Thymus (tissue), 11 donors: ENCODE data around the gene ACY1. TPM values are rescaled to one million over a fixed set of nuclear protein-coding genes. Genes with fewer than 3 reads are reported as not detected.

Source experiments
- DNase-seq, 9 donors: peaks; one replicate each; pipeline ENCODE4 v3.0.0-alpha.2; 2013; ENCODE audit warnings: low spot score in 9 of 9, low read depth in 6 of 9, missing footprints in 1 of 9
- H3K27ac ChIP-seq, 2 donors: one replicate each; pipeline ENCODE4 v1.5.1; 2013; ENCODE audit warnings: control low read depth in 1 of 2, low read depth in 1 of 2, low read length in 1 of 2, mild to moderate bottlenecking in 1 of 2, moderate library complexity in 1 of 2
- H3K27me3 ChIP-seq, 2 donors: one replicate each; pipeline ENCODE4 v1.5.1; 2013; ENCODE audit warnings: low read length in 1 of 2; ENCODE audit not compliant: control insufficient read depth in 2 of 2, insufficient read depth in 1 of 2
- H3K36me3 ChIP-seq, 2 donors: one replicate each; pipeline ENCODE4 v1.5.1; 2013; ENCODE audit warnings: low read length in 1 of 2, mild to moderate bottlenecking in 1 of 2, moderate library complexity in 1 of 2; ENCODE audit not compliant: control insufficient read depth in 2 of 2, insufficient read depth in 2 of 2
- H3K4me1 ChIP-seq, 2 donors: one replicate each; pipeline ENCODE4 v1.5.1; 2013; ENCODE audit warnings: low read length in 2 of 2; ENCODE audit not compliant: control insufficient read depth in 2 of 2, insufficient read depth in 2 of 2
- H3K4me3 ChIP-seq, 2 donors: one replicate each; pipeline ENCODE4 v1.5.1; 2013; ENCODE audit warnings: low read length in 2 of 2, control low read depth in 1 of 2, mild to moderate bottlenecking in 1 of 2
- H3K9me3 ChIP-seq, 2 donors: one replicate each; pipeline ENCODE4 v1.5.1; 2013; ENCODE audit warnings: low read length in 1 of 2, mild to moderate bottlenecking in 1 of 2; ENCODE audit not compliant: control insufficient read depth in 2 of 2, insufficient read depth in 1 of 2
- WGBS: extraction: QIAGEN DNeasy Blood & Tissue Kit; methylation state at CpG from one replicate; pipeline ENCODE4 v1.1.7; 2013; 5-methylcytosine and 5-hydroxymethylcytosine counted together
- polyA plus RNA-seq: library from polyadenylated mRNA; stranded (reverse); fragments of 200-250 nt; gene quantifications from one replicate; pipeline ENCODE4 v1.2.3, GENCODE V29; 2013
- total RNA-seq: library from RNA; stranded (reverse); fragments of 120-200 nt; gene quantifications from one replicate; pipeline ENCODE4 v1.2.4, GENCODE V29; 2013
- donor health status: healthy.

Gene ACY1
- total and polyA plus RNA-seq, 2 donors = 11.2 to 17.6 TPM

- Histone ChIP-seq H3K9me3 (no peaks in the 10 kb centered on the region), H3K4me3 (peak within 1 kb of the TSS; percentile 29 to 57), H3K27ac (peak within 1 kb of the TSS in 1 of 2 donors; percentile 74), H3K36me3 (no peaks in the 10 kb centered on the region), H3K4me1 (peaks cover 28 to 39% of the 10 kb centered on the region in 2 donors), H3K27me3 (peaks cover 11 to 63% of the 10 kb centered on the region in 2 donors)
- no peak for DNase-seq
- 2% methylated on average over 89 of the region's 90 CpGs for WGBS
Measured at GRCh38 chr3:51967384-51968169, 15.8 kb upstream of the ACY1 start, which contains the start of gene PCBP4. Gene PCBP4 (minus strand): TSS chr3:51967454. CDS start chr3:51961240, 6,214 bp downstream.

DNA sequence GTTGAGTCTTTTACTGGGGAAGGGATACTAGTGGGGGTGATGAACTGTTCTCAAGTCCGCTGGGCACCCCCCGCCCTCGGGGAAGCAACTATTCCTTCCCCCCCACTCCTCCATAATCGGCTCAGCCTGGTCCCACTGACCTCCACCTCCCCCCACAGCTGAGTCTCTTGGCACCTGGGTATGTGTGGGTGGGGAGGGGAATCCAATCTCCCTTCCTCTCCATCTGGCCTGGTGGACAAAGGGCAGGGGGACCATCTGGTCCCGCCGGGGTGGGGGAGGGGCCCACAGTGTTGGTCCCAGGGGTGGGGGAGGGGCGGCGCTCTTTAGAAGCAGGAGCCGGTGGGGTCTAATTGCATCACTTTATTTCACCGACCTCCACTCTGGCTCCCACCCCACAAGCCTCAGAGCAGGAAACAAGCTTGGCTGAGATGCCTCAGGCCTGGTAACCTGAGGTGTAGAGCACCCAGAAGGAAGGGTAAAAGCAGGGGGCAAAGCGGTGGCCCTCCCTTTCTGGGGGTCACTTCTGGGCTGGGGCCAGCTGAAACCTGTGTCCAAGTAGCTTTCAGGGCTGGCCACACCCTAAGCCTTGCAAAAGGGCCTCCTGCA, 15.1 kb upstream of the ACY1 start:
- peaks cover 28 to 41% of the 10 kb centered on the region in 2 donors for H3K4me1 ChIP-seq
- no peak for DNase-seq
- H3K27me3 ChIP-seq = peaks cover 11 to 56% of the 10 kb centered on the region in 2 donors
- H3K27ac ChIP-seq = no peak overlapping the region
- peak overlapping the region; percentile 29 to 57 for H3K4me3 ChIP-seq
- no peaks in the 10 kb centered on the region for H3K36me3 ChIP-seq
- 33% methylated on average over 11 of the region's 11 CpGs for WGBS
- H3K9me3 ChIP-seq = no peaks in the 10 kb centered on the region

DNA sequence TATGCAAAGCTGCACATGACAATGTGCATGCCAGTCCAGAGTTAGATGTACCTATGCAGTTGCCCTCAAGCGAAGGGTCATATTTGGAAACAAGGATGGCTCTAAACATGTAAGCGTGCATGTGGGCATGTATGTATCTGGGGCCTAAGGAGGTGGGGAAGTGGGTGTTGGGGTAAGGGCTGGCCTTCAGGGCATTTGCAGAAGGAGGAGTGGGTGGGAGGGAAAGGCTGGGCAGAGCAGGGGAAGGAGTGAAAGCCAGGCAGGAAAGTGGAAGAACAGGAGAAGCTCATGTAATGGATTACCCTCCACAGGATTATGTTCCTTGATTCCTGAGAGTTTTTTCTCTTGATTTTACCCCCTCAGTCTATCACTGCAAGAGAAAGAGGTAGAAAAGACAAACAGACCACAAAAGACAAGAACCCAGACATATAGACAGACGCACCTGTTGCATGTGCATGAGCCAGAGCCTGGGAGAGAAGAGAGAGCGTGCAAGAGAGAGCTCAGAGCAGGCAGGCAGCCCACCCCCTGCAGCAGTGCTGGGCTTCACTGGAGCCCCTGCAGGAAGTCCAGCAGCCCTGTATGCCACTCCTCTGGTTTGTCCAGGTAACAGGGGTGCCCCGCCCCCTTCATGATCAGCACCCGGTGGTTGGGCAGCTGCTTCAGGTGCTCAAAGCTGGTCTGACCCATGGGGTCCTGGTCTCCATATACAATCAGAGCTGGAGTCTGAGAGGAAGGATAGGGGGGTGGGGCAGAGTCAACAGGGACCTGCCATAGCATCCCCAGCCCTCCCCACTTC, 14.3 kb upstream of the ACY1 start:
- no peak overlapping the region for H3K4me3 ChIP-seq
- H3K27ac ChIP-seq = peak overlapping the region in 1 of 2 donors; percentile 14
- peak in 2 of 9 donors; percentile 53 to 72 for DNase-seq
- no peaks in the 10 kb centered on the region for H3K36me3 ChIP-seq
- peaks cover 11 to 48% of the 10 kb centered on the region in 2 donors for H3K27me3 ChIP-seq
- 63% methylated on average over 6 of the region's 6 CpGs for WGBS
- peaks cover 29 to 49% of the 10 kb centered on the region in 2 donors for H3K4me1 ChIP-seq
- H3K9me3 ChIP-seq = no peaks in the 10 kb centered on the region

GRCh38 chr3:51969841-51970240, 13.5 kb upstream of the ACY1 start:
- no peaks in the 10 kb centered on the region for H3K36me3 ChIP-seq
- no peak for DNase-seq
- H3K4me1 ChIP-seq = peaks cover 35 to 56% of the 10 kb centered on the region in 2 donors
- peaks cover 11 to 40% of the 10 kb centered on the region in 2 donors for H3K27me3 ChIP-seq
- H3K27ac ChIP-seq = no peak overlapping the region
- no peak overlapping the region for H3K4me3 ChIP-seq
- H3K9me3 ChIP-seq = no peaks in the 10 kb centered on the region
- WGBS = 95% methylated on average over 4 of the region's 4 CpGs

DNA sequence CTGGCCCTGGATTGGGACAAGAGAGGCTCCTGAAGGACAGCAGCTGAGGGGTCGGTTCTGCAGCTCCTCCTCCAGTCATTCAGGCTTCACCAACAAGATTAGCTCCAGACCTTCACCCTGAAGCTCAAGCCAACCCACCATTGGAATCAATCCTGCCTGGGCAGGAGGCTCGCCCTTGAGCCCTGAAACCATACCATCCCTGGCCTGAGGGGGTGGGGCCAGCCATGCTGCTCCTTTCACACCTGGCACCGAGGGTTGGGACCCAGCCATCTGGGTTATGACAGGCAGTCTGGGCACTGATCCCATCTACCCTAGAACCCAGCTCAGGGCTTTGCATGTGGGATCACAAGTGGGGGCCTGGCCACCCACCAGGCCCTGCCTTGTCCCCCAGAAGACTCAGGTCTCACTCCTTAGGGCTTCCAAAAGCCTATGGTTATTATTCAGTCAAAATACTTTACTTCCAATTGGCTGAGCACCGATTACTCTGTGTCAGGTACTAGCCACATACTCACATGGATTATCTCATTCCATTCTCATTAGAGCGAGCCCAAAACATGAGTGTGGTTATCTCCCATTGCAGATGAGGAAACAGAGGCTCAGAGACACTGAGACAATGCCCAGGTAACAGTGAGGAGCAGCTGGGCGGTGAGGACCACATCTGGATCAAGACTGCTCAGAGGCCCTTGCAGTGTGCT, 12.6 kb upstream of the ACY1 start:
- DNase-seq = no peak
- peaks cover 35 to 62% of the 10 kb centered on the region in 2 donors for H3K4me1 ChIP-seq
- H3K27me3 ChIP-seq = peaks cover 11 to 31% of the 10 kb centered on the region in 2 donors
- WGBS = 92% methylated on average over 6 of the region's 6 CpGs
- no peaks in the 10 kb centered on the region for H3K9me3 ChIP-seq
- no peak overlapping the region for H3K27ac ChIP-seq
- H3K36me3 ChIP-seq = no peaks in the 10 kb centered on the region
- no peak overlapping the region for H3K4me3 ChIP-seq

- no peak overlapping the region for H3K27ac ChIP-seq
Measured at GRCh38 chr3:51971350-51971749, 12.0 kb upstream of the ACY1 start.

GRCh38 chr3:51974277-51974962, 8.9 kb upstream of the ACY1 start:
- WGBS = 34% methylated on average over 30 of the region's 30 CpGs
- no peak for DNase-seq
- Histone ChIP-seq H3K4me1 (peaks cover 16 to 43% of the 10 kb centered on the region in 2 donors), H3K4me3 (peak overlapping the region; percentile 80 to 85), H3K36me3 (no peaks in the 10 kb centered on the region), H3K27me3 (no peaks in the 10 kb centered on the region), H3K27ac (peak overlapping the region; percentile 70 to 85), H3K9me3 (no peaks in the 10 kb centered on the region)

More at GRCh38 chr3:51971350-51971749, 12.0 kb upstream of the ACY1 start:
- no peaks in the 10 kb centered on the region for H3K36me3 ChIP-seq
- H3K27me3 ChIP-seq = peaks cover 11 to 25% of the 10 kb centered on the region in 2 donors
- H3K9me3 ChIP-seq = no peaks in the 10 kb centered on the region
- H3K4me3 ChIP-seq = no peak overlapping the region
- peaks cover 35 to 68% of the 10 kb centered on the region in 2 donors for H3K4me1 ChIP-seq
- 93% methylated on average over 11 of the region's 11 CpGs for WGBS
- DNase-seq = no peak
